Stimulated activated CD8-positive, alpha-beta memory T cell treated with anti-CD3 and anti-CD28 coated beads, Interleukin-2, amount 100 ng/mL, for 48 hours (primary cell): ENCODE results near the gene SYT1.

Experiments
- DNase-seq, 2 donors: peaks; one replicate each; pipeline ENCODE4 v3.0.0-alpha.2; 2020; ENCODE audit warnings: low read depth in 2 of 2

The SYT1 gene

GRCh38 chr12:79438480-79439174, 574.1 kb downstream of the SYT1 start:
- DNase-seq, result no peak

- DNase-seq, result no peak
Observed at GRCh38 chr12:79439175-79439825, 574.7 kb downstream of the SYT1 start.

- no peak for DNase-seq
Observed at GRCh38 chr12:79441534-79441933, 577.0 kb downstream of the SYT1 start.

GRCh38 chr12:79442396-79442795, 577.8 kb downstream of the SYT1 start:
- DNase-seq, result no peak

GRCh38 chr12:79444089-79444488, 579.5 kb downstream of the SYT1 start:
- DNase-seq, result no peak

GRCh38 chr12:79448816-79449215, 584.2 kb downstream of the SYT1 start:
- DNase-seq, result no peak

GRCh38 chr12:79451365-79451764, 586.8 kb downstream of the SYT1 start:
- no peak for DNase-seq

- DNase-seq, result no peak
Observed at GRCh38 chr12:79451978-79452377, 587.4 kb downstream of the SYT1 start.

GRCh38 chr12:79452906-79453305, 588.3 kb downstream of the SYT1 start:
- no peak for DNase-seq

GRCh38 chr12:79453820-79454219, 589.2 kb downstream of the SYT1 start:
- no peak for DNase-seq

GRCh38 chr12:79454338-79454843, 589.8 kb downstream of the SYT1 start:
- DNase-seq, result no peak

- DNase-seq, result no peak
Observed at GRCh38 chr12:79455286-79455685, 590.7 kb downstream of the SYT1 start.

GRCh38 chr12:79482323-79482722, 617.7 kb downstream of the SYT1 start:
- DNase-seq, result no peak

- no peak for DNase-seq
Observed at GRCh38 chr12:79482921-79483320, 618.3 kb downstream of the SYT1 start.

- DNase-seq, result no peak
Observed at GRCh38 chr12:79486154-79486553, 621.6 kb downstream of the SYT1 start.

GRCh38 chr12:79487386-79488110, 623.0 kb downstream of the SYT1 start:
- DNase-seq, result no peak
